ENCODE results near the gene DNAH2.
"Not testable (repeated sequence)": the region's sequence is repeated elsewhere in the genome, so short reads cannot be mapped to it uniquely, and the experiment has no call there.

The DNAH2 gene

DNA sequence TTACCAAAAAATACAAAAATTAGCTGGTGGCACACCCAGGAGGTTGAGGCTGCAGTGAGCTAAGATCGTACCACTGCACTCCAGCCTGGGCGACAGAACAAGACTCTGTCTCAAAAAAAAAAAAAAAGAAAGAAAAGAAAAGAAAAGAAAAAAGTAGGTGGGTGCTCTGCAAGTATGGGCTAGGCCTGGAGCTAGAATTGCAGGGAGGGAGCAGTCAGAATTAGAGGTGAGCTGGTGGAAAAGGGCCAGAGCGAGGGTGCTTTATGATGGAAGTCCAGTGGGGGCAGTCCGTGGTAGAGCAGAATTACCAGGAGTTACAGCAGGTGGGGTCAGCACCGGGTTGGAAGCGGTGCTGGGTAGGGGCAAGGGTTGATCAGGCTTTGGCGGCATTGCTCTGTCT lies 59.5 kb downstream of the DNAH2 start:
- DNase-seq = no peak

DNA sequence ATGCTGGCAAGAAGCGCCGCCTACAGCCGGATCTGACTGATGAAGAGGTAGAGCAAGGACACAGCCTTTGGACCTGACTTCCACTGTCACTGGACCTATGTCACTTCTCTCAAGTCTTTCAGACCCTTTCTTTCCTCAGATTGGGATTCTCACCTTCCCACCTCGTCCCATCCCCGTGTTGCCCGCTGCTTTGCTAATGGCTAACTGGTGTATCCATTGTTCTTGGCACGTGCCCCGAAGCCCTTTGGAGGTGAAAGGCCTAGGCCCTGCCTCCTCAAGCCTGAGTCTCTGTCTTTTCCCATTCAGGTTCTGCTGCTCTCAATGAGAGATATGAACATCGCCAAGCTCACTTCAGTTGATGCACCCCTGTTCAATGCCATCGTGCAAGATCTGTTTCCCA lies 63.2 kb downstream of the DNAH2 start:
- DNase-seq = no peak

DNA sequence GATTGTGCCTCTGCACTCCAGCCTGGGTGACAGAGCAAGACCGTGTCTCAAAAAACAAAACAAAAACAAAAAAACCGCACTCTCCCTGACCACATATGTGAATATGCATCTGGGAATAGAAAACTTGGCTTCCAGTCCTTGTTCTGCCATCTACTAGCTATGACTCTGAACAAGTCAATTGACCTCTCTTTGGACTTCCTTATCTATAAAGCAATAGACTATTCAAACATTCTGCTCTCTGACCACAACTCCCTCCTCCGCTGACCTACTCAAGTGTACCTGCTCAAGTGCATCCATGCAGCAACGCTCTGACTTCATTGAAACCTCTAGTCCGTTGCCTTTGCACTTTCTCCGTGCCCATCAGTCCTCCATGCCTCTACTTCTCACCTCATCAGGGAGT lies 63.9 kb downstream of the DNAH2 start:
- DNase-seq = no peak

DNA sequence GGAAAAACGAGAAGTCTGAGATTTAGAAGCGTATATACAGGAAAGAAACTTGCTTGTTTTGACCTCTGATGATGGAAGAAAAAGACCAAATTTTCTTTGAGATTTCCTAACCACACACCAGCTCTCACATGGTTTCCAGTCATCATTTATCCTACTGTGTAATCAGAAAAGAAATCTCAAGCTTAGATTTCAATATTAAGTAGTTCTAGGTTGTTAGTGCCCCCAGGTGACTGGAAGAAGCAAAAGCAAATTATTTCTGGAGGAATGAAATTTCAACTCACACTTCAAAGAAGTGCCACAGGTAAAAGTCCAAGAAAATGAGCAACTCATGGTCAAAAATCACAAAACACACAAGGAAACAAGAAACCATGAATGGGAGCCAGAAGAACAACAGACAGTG lies 64.7 kb downstream of the DNAH2 start:
- DNase-seq = no peak

DNA sequence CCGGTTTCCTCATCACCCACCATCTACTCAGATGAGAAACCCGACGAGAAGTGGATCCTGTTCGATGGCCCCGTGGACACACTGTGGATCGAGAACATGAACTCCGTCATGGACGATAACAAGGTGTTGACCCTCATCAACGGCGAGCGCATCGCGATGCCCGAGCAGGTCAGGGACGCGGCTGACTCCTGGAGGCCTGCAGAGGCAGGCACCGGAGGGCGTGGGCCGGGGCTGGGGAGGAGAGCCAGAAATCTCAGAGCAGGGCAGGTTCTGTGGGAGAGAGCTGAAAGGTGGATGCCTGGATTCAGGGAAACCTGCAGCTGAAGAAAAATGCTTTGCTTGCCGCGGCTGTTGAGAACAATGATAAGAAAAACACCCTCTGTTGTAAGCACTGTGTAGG lies 69.3 kb downstream of the DNAH2 start:
- DNase-seq = no peak

GRCh38 chr17:7789131-7789530 lies 71.6 kb downstream of the DNAH2 start:
- DNase-seq = no peak

DNA sequence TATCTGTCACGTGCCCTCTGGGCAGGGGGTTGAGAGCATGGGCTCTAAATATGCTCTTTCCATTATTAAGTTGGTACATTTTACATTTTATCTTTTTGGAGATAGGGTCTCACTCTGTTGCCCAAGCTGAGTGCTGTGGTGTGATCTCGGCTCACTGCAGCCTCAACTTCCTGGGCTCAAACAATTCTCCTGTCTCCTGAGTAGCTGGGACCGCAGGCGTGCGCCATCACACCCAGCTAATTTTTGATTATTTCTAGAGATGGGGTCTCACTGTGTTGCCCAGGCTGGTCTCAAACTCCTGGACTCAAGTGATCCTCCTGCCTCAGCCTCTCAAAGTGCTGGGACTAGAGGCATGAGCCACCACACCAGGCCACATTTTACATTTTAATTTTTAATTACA lies 72.6 kb downstream of the DNAH2 start:
- DNase-seq = no peak

DNA sequence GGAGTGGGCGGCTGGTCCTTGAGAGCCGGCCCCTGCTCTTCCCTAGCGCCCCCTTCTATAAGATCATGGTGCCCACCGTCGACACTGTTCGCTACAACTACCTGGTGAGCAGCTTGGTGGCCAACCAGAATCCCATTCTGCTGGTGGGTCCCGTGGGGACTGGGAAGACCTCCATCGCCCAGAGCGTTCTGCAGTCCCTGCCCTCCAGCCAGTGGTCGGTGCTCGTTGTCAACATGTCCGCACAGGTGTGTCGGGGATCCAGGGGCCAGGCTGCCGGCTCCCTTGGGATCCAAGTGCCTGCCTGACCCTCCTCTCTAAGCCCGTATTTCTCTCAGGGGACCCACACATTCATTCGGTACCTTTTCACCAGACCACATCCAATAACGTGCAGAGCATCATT lies 75.1 kb downstream of the DNAH2 start:
- DNase-seq = no peak

- no peak for DNase-seq
Measured at GRCh38 chr17:7794075-7794663, 76.6 kb downstream of the DNAH2 start.

GRCh38 chr17:7797976-7798375 lies 80.4 kb downstream of the DNAH2 start:
- no peak for DNase-seq

DNA sequence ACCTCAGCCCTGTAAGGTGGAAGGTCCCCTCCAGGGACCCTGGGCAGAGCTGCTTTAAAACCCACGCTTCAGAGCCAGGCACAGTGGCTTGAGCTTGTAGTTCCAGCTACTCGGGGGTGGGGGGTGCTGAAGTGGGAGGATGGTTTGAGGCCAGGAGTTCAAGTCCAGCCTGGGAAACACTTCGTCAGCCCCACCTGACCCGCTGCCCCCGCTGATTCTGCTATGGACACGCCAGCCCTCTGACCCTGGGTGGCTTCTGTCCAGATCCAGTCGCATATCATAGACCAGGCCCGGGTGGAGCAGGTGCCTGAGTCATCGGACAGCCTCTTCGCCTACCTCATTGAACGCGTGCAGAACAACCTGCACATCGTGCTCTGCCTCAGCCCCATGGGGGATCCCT lies 81.3 kb downstream of the DNAH2 start:
- DNase-seq = no peak

GRCh38 chr17:7803981-7804380 lies 86.4 kb downstream of the DNAH2 start:
- DNase-seq = no peak

GRCh38 chr17:7806587-7806986 lies 89.0 kb downstream of the DNAH2 start:
- peak in 1 of 14 donors; percentile 7 for DNase-seq

GRCh38 chr17:7807206-7807605 lies 89.7 kb downstream of the DNAH2 start:
- DNase-seq = no peak

GRCh38 chr17:7809086-7809790 lies 91.7 kb downstream of the DNAH2 start:
- DNase-seq = no peak

- DNase-seq = not testable (repeated sequence)
Measured at GRCh38 chr17:7809791-7810343, 92.3 kb downstream of the DNAH2 start.

DNA sequence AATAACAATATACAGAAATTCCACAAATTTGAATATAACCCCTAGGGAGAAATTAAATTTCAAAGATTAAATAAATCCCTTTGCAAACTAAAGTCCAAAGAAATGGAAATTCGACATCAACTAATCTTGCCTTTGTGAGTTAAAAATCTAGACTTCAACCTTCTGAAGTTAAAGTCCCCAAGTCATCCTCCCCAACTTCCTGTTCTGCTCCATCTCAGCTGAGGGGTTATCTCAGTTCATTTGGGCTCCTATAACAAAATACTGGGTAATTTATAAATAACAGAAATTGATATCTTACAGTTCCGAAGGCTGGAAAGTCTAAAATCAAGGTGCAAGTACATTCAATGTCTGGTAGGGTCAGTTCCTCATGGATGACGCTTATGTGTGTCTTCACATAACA lies 93.7 kb downstream of the DNAH2 start:
- DNase-seq = no peak

- DNase-seq = no peak
Measured at GRCh38 chr17:7814969-7815368, 97.4 kb downstream of the DNAH2 start.

DNA sequence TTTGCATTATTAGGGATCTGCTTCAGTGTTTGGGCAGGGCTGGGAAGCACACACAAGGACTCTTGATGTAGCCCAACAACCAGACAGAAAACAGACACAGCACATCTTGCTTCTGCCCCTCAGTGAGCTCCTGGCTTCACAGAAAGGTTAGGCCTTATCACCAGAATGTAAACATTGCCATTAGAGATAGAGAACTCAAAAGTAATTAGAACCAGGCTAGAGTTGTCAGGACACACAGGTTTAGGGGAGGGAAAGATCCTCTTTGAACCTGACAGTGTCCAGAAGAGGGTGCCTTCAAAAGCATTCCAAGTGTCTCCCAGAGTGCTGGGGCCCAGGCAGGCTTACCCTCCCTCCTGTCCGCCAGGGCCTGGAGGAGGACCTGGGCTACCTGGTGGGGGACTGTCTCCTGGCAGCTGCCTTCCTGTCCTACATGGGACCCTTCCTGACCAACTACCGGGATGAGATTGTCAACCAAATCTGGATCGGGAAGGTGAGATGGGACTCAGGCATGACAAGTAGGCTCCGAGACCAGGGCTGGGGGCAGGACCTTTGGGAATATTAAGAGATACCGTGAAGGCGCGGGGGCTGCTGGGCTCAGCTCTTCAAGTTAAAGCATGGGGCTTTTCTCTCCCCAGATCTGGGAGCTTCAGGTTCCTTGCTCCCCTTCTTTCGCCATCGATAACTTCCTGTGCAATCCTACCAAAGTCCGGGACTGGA lies 99.5 kb downstream of the DNAH2 start:
- DNase-seq = no peak

- no peak for DNase-seq
Measured at GRCh38 chr17:7817643-7817964, 100.1 kb downstream of the DNAH2 start.

DNA sequence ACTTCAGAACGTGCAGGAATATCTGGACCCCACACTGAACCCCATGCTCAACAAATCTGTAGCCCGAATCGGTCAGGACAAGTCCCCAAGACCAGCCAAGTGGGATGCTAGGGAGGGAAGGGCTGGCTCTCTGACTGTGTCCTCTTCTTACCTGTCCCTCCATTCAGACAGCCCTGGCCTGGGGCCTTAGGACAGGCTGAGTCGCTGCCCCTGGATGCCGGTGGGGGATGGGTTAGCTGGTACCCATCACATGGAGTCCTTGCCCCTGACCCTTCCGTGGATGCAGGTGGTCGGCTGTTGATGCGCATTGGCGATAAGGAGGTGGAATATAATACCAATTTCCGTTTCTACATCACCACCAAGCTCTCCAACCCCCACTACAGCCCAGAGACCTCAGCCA lies 100.5 kb downstream of the DNAH2 start:
- no peak for DNase-seq

GRCh38 chr17:7818746-7819645 lies 101.5 kb downstream of the DNAH2 start:
- no peak for DNase-seq

- no peak for DNase-seq
Measured at GRCh38 chr17:7820231-7820630, 102.7 kb downstream of the DNAH2 start.
